HAP-1 (cell line): ENCODE measurements around the gene PIM3.

ENCODE experiments used
- DNase-seq, 2 experiments: peaks; one replicate each; pipeline ENCODE4 v3.0.0-alpha.2; 2016 to 2020; ENCODE audit warnings: low spot score in 2 of 2
- H3K27me3 ChIP-seq: fragments of 250-450 bp; sonication (Bioruptor Pico); 2 replicates; pipeline ENCODE4 v1.5.1; 2020; ENCODE audit warnings: low read depth, mild to moderate bottlenecking, moderate library complexity
- H3K36me3 ChIP-seq: fragments of 250-450 bp; sonication (Bioruptor Pico); replicated peaks from 2 replicates; pipeline ENCODE4 v1.5.1; 2020; ENCODE audit warnings: mild to moderate bottlenecking
- H3K4me1 ChIP-seq: fragments of 250-450 bp; sonication (Bioruptor Pico); 2 replicates; pipeline ENCODE4 v1.5.1; 2020; ENCODE audit warnings: mild to moderate bottlenecking
- H3K4me3 ChIP-seq: fragments of 250-450 bp; sonication (Bioruptor Pico); 2 replicates; pipeline ENCODE4 v1.5.1; 2020; ENCODE audit warnings: mild to moderate bottlenecking, moderate library complexity
- H3K9me3 ChIP-seq: fragments of 250-450 bp; sonication (Bioruptor Pico); 2 replicates; pipeline ENCODE4 v1.5.1; 2020; ENCODE audit warnings: mild to moderate bottlenecking, moderate library complexity
- in situ Hi-C: fragments of 300-500 bp; cut with MboI; formaldehyde crosslinking; loops from 3 replicates; pipeline ENCODE4 v1.14.3; 2020; ENCODE audit warnings: low sequenced_read_pairs, inconsistent platforms, mixed read lengths

Gene PIM3

DNA sequence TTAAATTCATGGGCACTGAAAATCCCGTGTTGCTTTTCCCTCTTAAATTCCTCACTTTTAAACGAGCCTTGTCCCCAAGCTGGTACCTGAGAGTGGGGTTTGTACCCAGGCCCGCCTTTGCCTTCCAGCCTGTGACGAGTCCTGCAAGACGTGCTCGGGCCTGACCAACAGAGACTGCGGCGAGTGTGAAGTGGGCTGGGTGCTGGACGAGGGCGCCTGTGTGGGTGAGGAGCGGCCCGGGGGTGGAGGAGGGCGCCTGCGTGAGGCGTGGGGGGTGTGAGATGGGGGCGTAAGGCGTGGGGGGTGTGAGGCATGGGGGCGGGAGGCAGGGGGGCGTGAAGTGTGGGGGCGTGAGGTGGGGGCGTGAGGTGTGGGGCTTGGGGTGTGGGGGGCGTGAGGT lies 38.1 kb upstream of the PIM3 start:
- in situ Hi-C loops: no loop called here
- Histone ChIP-seq H3K4me3 (no peak overlapping the region), H3K36me3 (peaks cover 11% of the 10 kb centered on the region), H3K4me1 (peaks cover 6% of the 10 kb centered on the region; the same call in 1 of the 2 replicates), H3K27me3 (no peaks in the 10 kb centered on the region), H3K9me3 (no peaks in the 10 kb centered on the region)
- DNase-seq: no peak

DNA sequence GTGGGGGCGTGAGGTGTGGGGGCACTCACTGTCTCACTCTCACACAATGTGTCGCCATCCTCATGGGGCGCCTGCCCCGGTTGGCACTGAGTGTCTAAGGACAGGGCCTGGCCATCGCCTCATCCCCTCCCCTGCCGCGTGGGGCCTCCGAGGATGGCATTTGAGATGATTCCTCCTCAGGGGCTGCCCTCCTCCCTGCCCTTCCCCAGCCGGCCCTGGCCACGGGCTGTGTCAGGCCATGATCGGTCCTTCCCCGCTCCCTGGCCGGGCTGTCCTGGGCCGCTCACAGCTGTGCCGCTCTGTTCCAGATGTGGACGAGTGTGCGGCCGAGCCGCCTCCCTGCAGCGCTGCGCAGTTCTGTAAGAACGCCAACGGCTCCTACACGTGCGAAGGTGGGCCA lies 37.6 kb upstream of the PIM3 start:
- no peaks in the 10 kb centered on the region for H3K27me3 ChIP-seq
- no peak for DNase-seq
- no peak overlapping the region for H3K4me3 ChIP-seq
- peaks cover 11% of the 10 kb centered on the region for H3K36me3 ChIP-seq
- in situ Hi-C loops: no loop called here
- no peaks in the 10 kb centered on the region for H3K9me3 ChIP-seq
- H3K4me1 ChIP-seq: peaks cover 6% of the 10 kb centered on the region; the same call in 1 of the 2 replicates

DNA sequence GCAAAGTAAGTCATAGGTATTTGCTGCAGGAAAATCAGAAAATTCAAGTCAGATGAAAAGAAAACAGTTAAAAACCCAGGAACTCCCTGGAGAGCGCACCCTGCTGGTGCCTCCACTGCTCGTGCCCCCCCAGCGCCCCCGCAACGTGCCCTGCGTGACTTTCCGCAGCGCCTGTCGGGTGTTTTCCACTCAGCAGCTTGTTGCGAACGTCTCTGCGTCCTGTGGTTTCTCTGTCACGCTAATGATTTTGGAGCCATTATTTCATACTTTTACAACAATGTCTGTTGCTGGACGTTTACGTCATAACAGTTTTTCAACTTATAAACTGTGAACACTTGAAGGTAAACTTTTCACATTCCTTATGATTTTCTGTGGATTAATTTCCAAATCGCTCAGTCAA lies 37.1 kb upstream of the PIM3 start:
- H3K9me3 ChIP-seq: no peaks in the 10 kb centered on the region
- no peak overlapping the region for H3K4me3 ChIP-seq
- H3K36me3 ChIP-seq: peaks cover 11% of the 10 kb centered on the region
- H3K27me3 ChIP-seq: no peaks in the 10 kb centered on the region
- H3K4me1 ChIP-seq: peaks cover 6% of the 10 kb centered on the region; the same call in 1 of the 2 replicates
- no peak for DNase-seq
- in situ Hi-C loops: no loop called here

DNA sequence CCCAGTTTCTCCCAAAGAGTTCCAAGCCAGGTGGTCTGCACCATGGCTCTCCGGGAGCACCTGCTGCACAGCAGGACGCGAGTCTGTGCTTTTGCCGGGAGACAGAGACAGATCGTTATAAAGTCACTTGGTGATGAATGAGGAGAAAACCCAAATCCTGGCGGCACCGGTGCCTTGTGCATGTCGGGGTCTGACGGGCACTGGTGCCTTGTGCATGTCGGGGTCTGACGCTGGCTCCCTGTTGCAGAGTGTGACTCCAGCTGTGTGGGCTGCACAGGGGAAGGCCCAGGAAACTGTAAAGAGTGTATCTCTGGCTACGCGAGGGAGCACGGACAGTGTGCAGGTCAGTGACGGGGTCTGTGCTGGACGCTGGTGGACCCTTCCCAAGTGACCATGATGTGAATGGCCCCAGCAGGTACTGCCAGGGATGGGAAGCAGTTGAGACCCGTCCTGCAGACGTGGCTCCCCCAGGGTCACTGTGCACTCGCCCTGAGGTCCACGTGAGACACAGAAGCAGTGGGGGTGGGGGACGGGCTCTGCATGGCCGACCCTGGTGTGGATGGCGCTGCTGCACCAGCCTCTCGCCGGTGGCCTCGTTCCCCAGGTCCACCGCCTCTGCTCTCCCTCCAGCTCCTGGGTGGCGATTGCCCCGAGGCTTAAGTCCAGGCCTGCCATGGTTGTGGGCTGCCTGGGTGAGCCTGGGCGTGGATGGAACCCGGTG lies 36.3 kb upstream of the PIM3 start:
- Histone ChIP-seq H3K4me1 (peaks cover 3% of the 10 kb centered on the region; the same call in 1 of the 2 replicates), H3K36me3 (peaks cover 11% of the 10 kb centered on the region), H3K9me3 (no peaks in the 10 kb centered on the region), H3K4me3 (no peak overlapping the region), H3K27me3 (no peaks in the 10 kb centered on the region)
- no peak for DNase-seq
- in situ Hi-C loops: no loop called here

DNA sequence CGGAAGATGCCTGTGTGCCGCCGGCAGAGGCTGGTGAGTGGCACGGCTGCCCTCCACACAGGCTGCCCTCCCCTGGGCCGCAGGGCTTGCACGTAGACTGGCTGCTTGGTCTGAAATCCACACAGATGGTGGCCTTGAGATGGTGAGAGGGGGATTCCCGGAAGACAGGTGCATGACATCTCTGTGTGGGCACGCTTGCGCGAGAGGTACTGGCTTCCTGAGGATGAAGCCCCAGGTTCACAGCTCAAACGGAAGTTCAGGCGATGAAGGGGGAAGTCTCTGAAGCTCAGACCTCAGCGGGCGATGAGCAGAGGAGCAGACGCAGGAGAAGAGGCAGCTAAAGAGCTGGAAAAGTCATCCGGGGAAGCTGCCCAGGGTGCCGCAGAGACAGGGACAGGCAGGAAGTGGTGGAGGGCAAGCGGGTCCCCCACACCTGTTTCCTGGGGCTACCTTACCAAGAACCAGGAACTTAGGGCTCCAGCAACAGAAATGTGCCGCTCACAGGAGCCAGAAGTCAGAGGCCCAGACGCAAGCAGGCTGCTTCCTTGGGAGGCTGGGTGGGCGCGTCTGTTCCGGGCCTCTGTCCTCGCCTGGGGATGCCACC lies 34.9 kb upstream of the PIM3 start:
- no peak for DNase-seq
- Histone ChIP-seq H3K27me3 (no peaks in the 10 kb centered on the region), H3K36me3 (peaks cover 7% of the 10 kb centered on the region; the same call in 1 of the 2 replicates), H3K4me1 (peaks cover 4% of the 10 kb centered on the region), H3K9me3 (no peaks in the 10 kb centered on the region), H3K4me3 (no peak overlapping the region)
- in situ Hi-C loops: no loop called here

DNA sequence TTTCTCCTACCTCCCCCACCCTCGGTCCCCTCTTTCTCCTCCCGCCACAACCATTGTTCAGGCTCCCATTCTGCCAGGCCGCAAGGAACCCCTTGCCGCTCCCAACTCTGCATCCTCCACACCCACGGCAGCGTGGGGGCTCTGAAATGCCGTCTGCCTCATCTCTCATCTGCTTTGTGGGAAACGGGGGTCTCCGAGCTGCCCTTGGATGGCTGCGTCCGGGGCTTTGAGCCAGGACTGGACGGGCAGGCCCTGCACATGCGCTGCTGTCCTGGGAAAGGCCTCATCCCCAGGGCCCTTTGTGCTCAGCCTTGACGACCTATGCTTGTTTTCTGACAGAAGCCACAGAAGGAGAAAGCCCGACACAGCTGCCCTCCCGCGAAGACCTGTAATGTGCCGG lies 33.7 kb upstream of the PIM3 start:
- Histone ChIP-seq H3K36me3 (peaks cover 7% of the 10 kb centered on the region; the same call in 1 of the 2 replicates), H3K9me3 (no peaks in the 10 kb centered on the region), H3K27me3 (no peaks in the 10 kb centered on the region), H3K4me1 (peaks cover 4% of the 10 kb centered on the region), H3K4me3 (no peak overlapping the region)
- in situ Hi-C loops: no loop called here
- no peak for DNase-seq

DNA sequence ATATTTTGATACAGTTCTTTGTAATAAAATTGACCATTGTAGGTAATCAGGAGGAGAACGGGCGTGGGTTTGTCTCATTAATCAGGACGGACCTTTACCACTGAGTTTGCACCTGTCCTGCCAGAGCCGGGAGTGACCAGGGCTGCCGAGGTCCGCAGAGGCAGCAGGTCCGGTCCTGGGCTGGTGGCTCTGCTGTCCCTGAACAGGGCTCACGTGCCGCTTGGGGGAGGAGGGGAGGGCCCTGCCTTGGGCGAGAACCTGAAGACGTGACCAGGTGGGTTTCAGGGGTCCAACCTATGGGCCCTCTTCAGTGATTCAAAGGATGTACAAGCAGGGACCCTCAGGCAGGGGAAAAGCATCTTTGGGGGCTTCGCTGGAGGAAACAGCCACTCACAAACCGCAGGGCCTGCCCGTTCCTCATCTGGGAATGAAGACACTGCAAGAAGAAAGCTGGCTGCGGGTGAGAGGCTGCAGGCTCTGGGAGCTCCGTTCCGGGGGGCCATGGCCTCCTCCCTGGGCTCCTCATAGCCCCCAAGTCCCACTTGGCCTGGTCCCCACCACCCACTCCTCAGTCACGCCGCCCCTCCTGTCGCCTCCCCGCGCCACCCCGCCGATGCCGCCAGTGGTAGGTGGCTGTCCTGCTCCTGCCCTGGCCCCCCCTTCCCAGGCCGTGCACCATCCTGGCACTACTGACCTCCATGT lies 32.9 kb upstream of the PIM3 start:
- peaks cover 4% of the 10 kb centered on the region for H3K4me1 ChIP-seq

DNA sequence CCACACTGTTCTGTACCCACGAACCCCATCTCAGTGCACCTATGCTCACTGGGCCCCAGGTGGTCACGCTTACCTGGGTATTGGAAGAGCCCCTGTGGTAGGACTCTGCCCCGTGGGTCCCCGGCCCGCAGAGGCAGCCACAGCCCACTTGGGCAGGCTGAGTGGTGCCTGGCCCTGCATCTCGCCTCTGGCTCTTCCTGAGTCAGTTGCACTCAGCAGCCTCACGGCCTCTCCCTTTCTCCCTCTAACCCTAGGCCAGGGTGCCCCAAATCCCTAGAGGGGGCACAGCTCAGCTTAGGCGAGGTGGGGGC lies 32.4 kb upstream of the PIM3 start:
- Histone ChIP-seq H3K4me1 (peaks cover 4% of the 10 kb centered on the region), H3K4me3 (no peak overlapping the region), H3K27me3 (no peaks in the 10 kb centered on the region), H3K36me3 (peaks cover 5% of the 10 kb centered on the region; the same call in 1 of the 2 replicates), H3K9me3 (no peaks in the 10 kb centered on the region)
- in situ Hi-C loops: no loop called here
- no peak for DNase-seq

More for the DNA sequence above, 32.9 kb upstream of the PIM3 start:
- Histone ChIP-seq H3K4me3 (no peak overlapping the region), H3K36me3 (peaks cover 7% of the 10 kb centered on the region; the same call in 1 of the 2 replicates), H3K27me3 (no peaks in the 10 kb centered on the region), H3K9me3 (no peaks in the 10 kb centered on the region)
- no peak for DNase-seq
- in situ Hi-C loops: no loop called here

DNA sequence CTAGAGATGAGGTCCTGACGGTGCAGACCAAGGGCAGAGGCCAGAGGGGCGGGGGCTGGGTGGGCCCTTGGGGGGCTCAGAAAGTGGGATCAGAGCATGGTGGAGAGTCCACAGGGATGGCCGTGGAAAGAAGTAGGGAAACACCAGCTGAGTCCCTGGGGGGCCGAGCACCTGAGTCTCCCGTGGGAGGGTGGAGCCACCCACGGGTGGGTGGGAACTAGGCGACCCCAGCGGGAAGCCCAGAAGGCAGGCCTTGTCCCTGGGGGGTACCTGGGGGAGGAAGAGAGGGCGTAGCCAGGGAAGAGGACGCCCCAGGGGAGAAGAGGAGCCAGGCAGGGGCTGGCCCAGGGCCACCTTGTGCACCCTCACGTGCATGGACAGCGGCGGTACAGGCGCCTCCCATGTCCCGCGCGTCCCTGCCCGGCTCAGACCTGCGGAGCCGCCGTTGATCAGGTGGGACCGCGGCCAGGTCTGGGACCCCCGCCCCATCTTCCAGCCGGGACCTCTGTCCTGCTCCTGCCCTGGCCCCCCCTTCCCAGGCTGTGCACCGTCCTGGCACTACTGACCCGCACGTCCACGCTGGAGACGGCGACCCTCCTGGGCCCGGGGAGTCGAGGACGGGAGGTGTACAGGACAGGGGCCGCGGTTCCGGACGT lies 31.9 kb upstream of the PIM3 start:
- peaks cover 4% of the 10 kb centered on the region for H3K4me1 ChIP-seq
- in situ Hi-C loops: no loop called here
- H3K27me3 ChIP-seq: no peaks in the 10 kb centered on the region
- no peaks in the 10 kb centered on the region for H3K9me3 ChIP-seq
- no peak overlapping the region for H3K4me3 ChIP-seq
- H3K36me3 ChIP-seq: 0 out of 2 replicates have a peak, but pooled peaks cover 5% of the 10 kb centered on the region
- DNase-seq: no peak

DNA sequence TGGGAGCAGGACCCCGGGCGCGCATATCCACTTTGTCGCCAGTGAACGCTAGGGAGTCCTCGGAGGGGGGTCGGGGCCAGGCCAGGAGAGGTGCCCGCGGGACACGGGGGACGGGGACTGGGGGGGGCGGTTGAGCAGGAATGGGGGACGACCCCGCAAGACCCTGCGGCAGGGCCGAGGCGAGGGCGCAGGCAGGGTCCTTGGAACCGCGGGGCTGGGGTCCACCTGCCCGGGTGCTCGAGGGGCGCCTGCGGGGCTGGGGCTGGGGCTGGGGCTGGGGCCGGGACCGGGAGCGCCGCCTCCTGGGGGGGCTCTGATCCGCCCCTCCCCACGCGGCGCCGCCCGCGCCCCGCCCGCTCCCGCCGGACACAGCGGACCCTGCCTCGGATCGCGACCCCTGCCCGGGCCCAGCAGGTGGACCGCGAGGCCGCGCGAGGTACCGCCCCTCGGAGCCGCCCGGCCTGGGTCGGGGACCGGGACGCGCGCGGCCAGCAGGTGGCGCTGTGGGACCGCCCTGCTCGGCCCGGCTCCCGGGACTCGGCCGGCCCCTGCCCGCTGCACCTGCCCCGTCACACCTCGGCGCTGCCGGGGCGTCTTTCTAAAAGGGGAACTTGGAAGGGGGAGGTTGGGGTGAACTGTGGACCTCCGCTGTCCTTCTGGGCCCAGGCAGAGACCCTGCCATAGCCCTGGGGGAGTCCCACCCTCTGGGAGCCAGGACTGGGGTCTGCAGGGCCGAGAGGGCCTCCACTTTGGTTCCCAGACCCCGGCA lies 31.2 kb upstream of the PIM3 start:
- Histone ChIP-seq H3K27me3 (no peaks in the 10 kb centered on the region), H3K36me3 (0 out of 2 replicates have a peak, but pooled peaks cover 5% of the 10 kb centered on the region), H3K4me3 (no peak overlapping the region), H3K4me1 (peaks cover 4% of the 10 kb centered on the region), H3K9me3 (no peaks in the 10 kb centered on the region)
- peak; percentile 46 to 82 for DNase-seq
- in situ Hi-C loops: no loop called here

DNA sequence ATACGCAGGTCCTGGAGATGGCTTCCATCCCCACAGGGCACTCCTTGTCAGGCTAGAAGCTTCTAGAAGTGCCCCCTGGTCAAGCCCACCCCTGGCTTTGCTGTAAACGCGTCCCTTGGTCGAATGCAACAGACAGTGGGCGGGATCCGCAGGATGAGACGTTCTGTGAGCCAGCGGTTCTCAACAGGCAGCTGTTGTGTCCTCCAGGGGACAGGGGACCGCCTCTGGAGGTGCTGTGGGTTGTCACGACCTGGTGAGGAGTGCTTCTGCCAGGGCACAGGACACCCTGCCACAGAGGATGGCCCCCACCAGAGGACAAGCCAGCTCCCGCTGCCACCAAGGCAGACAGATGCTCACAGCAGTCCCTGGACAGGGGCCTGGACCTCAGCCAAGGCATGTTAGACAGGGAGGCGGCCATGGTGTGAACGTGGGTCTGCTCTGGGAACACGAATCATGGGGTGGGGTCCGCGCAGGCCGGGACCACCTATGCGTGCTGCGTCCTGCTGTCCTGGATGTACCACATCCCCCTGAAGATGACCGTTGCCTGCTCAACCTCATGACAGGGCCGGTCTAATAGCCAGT lies 30.5 kb upstream of the PIM3 start:
- in situ Hi-C loops: loop anchor here (5.0 kb wide), 2 partner anchors 102 to 282 kb away; no protein-coding TSS in a partner anchor
- Histone ChIP-seq H3K4me1 (peaks cover 4% of the 10 kb centered on the region), H3K4me3 (no peak overlapping the region)

DNA sequence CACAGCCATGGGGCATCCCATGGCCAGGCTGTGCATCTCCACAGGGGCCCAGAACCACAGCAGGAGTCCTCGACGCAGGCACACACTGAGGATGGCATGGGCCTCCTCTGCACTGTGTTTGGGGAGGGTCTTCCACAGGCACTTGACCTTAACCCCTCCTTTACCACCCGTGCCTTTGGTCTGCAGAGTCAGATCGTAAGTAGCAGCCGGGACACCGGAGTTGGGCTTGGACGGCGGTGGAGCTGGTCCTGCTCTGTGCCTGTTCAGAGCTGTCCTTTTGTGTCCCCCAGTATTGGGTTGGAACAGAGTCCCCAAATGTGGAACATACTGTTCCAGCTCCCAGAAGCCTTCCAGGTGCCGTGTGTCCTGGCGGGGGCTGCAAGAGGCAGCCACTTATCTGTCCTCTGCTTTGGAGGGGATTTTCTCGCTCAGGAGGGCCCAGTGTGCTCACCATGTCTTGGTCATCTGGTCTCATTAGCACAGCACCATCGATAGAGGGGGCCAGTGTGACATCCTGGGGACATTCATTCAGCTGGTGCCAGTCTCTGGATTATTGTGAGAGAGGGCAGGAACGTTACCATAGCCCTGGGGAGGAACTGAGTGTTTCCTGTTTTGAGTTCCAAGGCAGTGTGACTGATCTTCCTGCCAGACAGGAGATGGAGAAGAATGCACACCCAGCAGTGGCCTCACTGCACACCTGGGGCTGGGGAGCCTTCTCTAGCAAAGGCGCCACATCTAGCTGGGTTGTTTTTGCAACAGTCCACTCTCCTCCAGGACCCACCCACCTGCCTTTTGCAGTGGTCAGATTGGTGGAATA lies 29.8 kb upstream of the PIM3 start:
- in situ Hi-C loops: loop anchor here (5.0 kb wide), 2 partner anchors 101 to 281 kb away; no protein-coding TSS in a partner anchor
- Histone ChIP-seq H3K4me3 (no peak overlapping the region), H3K27me3 (no peaks in the 10 kb centered on the region), H3K36me3 (0 out of 2 replicates have a peak, but pooled peaks cover 3% of the 10 kb centered on the region), H3K9me3 (no peaks in the 10 kb centered on the region), H3K4me1 (peaks cover 4% of the 10 kb centered on the region)
- DNase-seq: peak; percentile 47 to 76

More for the DNA sequence above, 30.5 kb upstream of the PIM3 start:
- Histone ChIP-seq H3K9me3 (no peaks in the 10 kb centered on the region), H3K27me3 (no peaks in the 10 kb centered on the region), H3K36me3 (0 out of 2 replicates have a peak, but pooled peaks cover 5% of the 10 kb centered on the region)
- DNase-seq: no peak
